Gastroesophageal sphincter (tissue), 4 donors: Measurements from ENCODE around the gene ADAMTSL2. TPM values are rescaled to one million over a fixed set of nuclear protein-coding genes. Genes with fewer than 3 reads are reported as not detected.

Experiments used
- ATAC-seq: fragments of 150-250 bp; one replicate; pipeline ENCODE4 v1.9.1; 2016; ENCODE audit warnings: mild to moderate bottlenecking, moderate library complexity
- H3K27ac ChIP-seq, 4 donors: fragments of 200-600 bp; sonication (generic) in 3 of 4; 1 replicate in 3 of 4; 2 replicates in 1 of 4; pipeline ENCODE4 v1.5.1; 2016 to 2019
- H3K27me3 ChIP-seq: fragments of 200-600 bp; sonication (generic); one replicate; pipeline ENCODE4 v1.5.1; 2019
- H3K36me3 ChIP-seq, 2 donors: fragments of 200-600 bp; sonication (generic); one replicate each; pipeline ENCODE4 v1.5.1; 2019; ENCODE audit warnings: control low read depth in 1 of 2
- H3K4me1 ChIP-seq, 3 donors: fragments of 200-600 bp; sonication (generic); 1 replicate in 2 of 3; 2 replicates in 1 of 3; pipeline ENCODE4 v1.5.1; 2016 to 2019; ENCODE audit warnings: control low read depth in 2 of 3
- H3K4me3 ChIP-seq, 2 donors: fragments of 200-600 bp; sonication (generic); one replicate each; pipeline ENCODE4 v1.5.1; 2019; ENCODE audit warnings: mild to moderate bottlenecking in 1 of 2, moderate library complexity in 1 of 2
- H3K9me3 ChIP-seq, 3 donors: fragments of 200-600 bp; sonication (generic); one replicate each; pipeline ENCODE4 v1.5.1; 2017 to 2019; ENCODE audit warnings: control low read depth in 2 of 3
- EP300 ChIP-seq: sonication (generic); formaldehyde crosslinking; IDR thresholded peaks from one replicate; pipeline ENCODE4 v1.6.1; 2017; ENCODE audit warnings: antibody characterized with exemption, mild to moderate bottlenecking
- POLR2A ChIP-seq, 2 donors: fragments of 450-650 bp; IDR thresholded peaks; one replicate each; pipeline ENCODE4 v1.6.1; 2017; ENCODE audit warnings: antibody characterized with exemption in 2 of 2, mild to moderate bottlenecking in 2 of 2, moderate library complexity in 1 of 2
- POLR2AphosphoS5 ChIP-seq: sonication (generic); formaldehyde crosslinking; IDR thresholded peaks from one replicate; pipeline ENCODE4 v1.6.1; 2017; ENCODE audit warnings: antibody characterized with exemption
- WGBS, 2 donors: methylation state at CpG; one replicate each; pipeline ENCODE4 v1.1.5; 2018; ENCODE audit warnings: low coverage in 1 of 2; 5-methylcytosine and 5-hydroxymethylcytosine counted together
- total RNA-seq, 4 donors: library from RNA; depleted of rRNA; stranded (reverse); fragments of >200 nt; gene quantifications; one replicate each; pipeline ENCODE4 v1.1.0, GENCODE V29; 2016
- TF ChIP-seq, protein P1 (sequence below), 4 experiments: fragments of 200-600 bp in 2 of 4; fragments of 450-650 bp in 2 of 4; sonication (generic) in 1 of 4; IDR thresholded peaks; one replicate each; pipeline ENCODE4 v1.5.1; 2017 to 2019; ENCODE audit warnings: antibody characterized with exemption in 4 of 4, mild to moderate bottlenecking in 2 of 4, moderate library complexity in 2 of 4

ADAMTSL2 gene
- total RNA-seq, 4 donors from 2014 or later, result 2.0 to 5.8 (median 3.1) TPM

DNA sequence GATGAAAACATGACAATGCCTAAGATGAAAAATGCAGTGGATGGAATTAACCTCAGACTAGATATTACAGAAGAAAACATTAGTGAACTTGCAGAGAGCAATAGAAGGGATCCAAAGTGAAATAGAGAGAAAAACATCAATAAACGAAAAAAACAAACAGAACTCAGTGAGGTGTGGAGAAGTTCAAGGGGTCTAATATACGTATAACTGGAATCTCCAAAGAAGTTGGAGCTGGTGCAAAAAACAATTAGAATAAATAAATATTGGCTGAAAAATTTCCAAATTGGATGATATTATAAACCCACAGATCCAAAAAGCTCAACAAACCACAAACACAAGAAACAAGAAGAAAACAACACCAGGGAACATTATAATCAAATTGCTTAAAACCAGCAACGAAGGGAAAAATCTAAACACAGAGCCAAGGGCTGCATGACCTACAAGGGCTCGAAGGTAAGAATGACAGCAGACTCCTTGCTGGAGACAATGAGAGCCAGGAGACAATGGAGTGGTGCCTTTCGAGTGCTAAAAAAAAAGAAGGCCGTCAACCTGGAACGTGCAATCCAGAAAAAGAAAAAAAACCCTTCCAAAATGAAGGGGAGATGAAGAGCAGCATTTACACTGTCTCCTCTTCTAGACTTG is 62.9 kb downstream of the ADAMTSL2 start:
- Histone ChIP-seq H3K27me3 (peaks cover 46% of the 10 kb centered on the region), H3K36me3 (no peaks in the 10 kb centered on the region), H3K4me3 (no peak overlapping the region), H3K27ac (no peak overlapping the region), H3K4me1 (no peaks in the 10 kb centered on the region), H3K9me3 (peaks cover 0 to 31% (median 0%) of the 10 kb centered on the region in 3 donors)
- TF ChIP-seq EP300 (no peak), POLR2AphosphoS5 (no peak), POLR2A (IDR thresholded peaks at IDR 0.05) (no peak)
- 63 to 85% methylated on average over 7 of the region's 7 CpGs for WGBS, 2 donors
- ATAC-seq, result no peak

GRCh38 chr9:133598978-133599377 is 64.5 kb downstream of the ADAMTSL2 start:
- H3K27ac ChIP-seq, result no peak overlapping the region
- H3K36me3 ChIP-seq, result no peaks in the 10 kb centered on the region
- no peaks in the 10 kb centered on the region for H3K4me1 ChIP-seq
- TF ChIP-seq, protein P1, sequence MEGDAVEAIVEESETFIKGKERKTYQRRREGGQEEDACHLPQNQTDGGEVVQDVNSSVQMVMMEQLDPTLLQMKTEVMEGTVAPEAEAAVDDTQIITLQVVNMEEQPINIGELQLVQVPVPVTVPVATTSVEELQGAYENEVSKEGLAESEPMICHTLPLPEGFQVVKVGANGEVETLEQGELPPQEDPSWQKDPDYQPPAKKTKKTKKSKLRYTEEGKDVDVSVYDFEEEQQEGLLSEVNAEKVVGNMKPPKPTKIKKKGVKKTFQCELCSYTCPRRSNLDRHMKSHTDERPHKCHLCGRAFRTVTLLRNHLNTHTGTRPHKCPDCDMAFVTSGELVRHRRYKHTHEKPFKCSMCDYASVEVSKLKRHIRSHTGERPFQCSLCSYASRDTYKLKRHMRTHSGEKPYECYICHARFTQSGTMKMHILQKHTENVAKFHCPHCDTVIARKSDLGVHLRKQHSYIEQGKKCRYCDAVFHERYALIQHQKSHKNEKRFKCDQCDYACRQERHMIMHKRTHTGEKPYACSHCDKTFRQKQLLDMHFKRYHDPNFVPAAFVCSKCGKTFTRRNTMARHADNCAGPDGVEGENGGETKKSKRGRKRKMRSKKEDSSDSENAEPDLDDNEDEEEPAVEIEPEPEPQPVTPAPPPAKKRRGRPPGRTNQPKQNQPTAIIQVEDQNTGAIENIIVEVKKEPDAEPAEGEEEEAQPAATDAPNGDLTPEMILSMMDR (IDR thresholded peaks at IDR 0.05), result no peak
- peaks cover 0 to 31% (median 0%) of the 10 kb centered on the region in 3 donors for H3K9me3 ChIP-seq
- no peak overlapping the region for H3K4me3 ChIP-seq
- no peak for ATAC-seq
- 71 to 90% methylated on average over 4 to 5 of the region's 7 CpGs for WGBS, 2 donors
- peaks cover 53% of the 10 kb centered on the region for H3K27me3 ChIP-seq

GRCh38 chr9:133599470-133600173 is 65.1 kb downstream of the ADAMTSL2 start:
- H3K9me3 ChIP-seq, result peaks cover 0 to 31% (median 0%) of the 10 kb centered on the region in 3 donors
- no peak overlapping the region for H3K27ac ChIP-seq
- ATAC-seq, result no peak
- H3K36me3 ChIP-seq, result no peaks in the 10 kb centered on the region
- WGBS, 2 donors, result 90 to 91% methylated on average over 4 to 5 of the region's 6 CpGs
- no peaks in the 10 kb centered on the region for H3K4me1 ChIP-seq
- H3K4me3 ChIP-seq, result no peak overlapping the region
- H3K27me3 ChIP-seq, result peaks cover 53% of the 10 kb centered on the region
- TF ChIP-seq, protein P1 (IDR thresholded peaks at IDR 0.05), result no peak
- TF ChIP-seq POLR2AphosphoS5 (no peak), POLR2A (IDR thresholded peaks at IDR 0.05) (no peak), EP300 (no peak)

GRCh38 chr9:133600739-133601138 is 66.2 kb downstream of the ADAMTSL2 start:
- WGBS, 2 donors, result 47 to 67% methylated on average over 2 to 7 of the region's 7 CpGs
- H3K36me3 ChIP-seq, result no peaks in the 10 kb centered on the region
- no peaks in the 10 kb centered on the region for H3K4me1 ChIP-seq
- ATAC-seq, result no peak
- TF ChIP-seq EP300, result no peak
- no peak for TF ChIP-seq POLR2AphosphoS5
- TF ChIP-seq, protein P1 (IDR thresholded peaks at IDR 0.05), result no peak
- TF ChIP-seq POLR2A (IDR thresholded peaks at IDR 0.05), result no peak
- no peak overlapping the region for H3K4me3 ChIP-seq
- peaks cover 0 to 31% (median 0%) of the 10 kb centered on the region in 3 donors for H3K9me3 ChIP-seq
- no peak overlapping the region for H3K27ac ChIP-seq
- H3K27me3 ChIP-seq, result peaks cover 53% of the 10 kb centered on the region

GRCh38 chr9:133601746-133602145 is 67.2 kb downstream of the ADAMTSL2 start:
- peaks cover 61% of the 10 kb centered on the region for H3K27me3 ChIP-seq
- ATAC-seq, result no peak
- 76 to 84% methylated on average over 4 to 8 of the region's 10 CpGs for WGBS, 2 donors

More at GRCh38 chr9:133601746-133602145, 67.2 kb downstream of the ADAMTSL2 start:
- H3K9me3 ChIP-seq, result peaks cover 0 to 26% (median 0%) of the 10 kb centered on the region in 3 donors
- no peak overlapping the region for H3K4me3 ChIP-seq
- H3K4me1 ChIP-seq, result no peaks in the 10 kb centered on the region
- no peak for TF ChIP-seq POLR2AphosphoS5
- no peak for TF ChIP-seq POLR2A (IDR thresholded peaks at IDR 0.05)
- TF ChIP-seq, protein P1 (IDR thresholded peaks at IDR 0.05), result no peak
- TF ChIP-seq EP300, result no peak
- H3K36me3 ChIP-seq, result no peaks in the 10 kb centered on the region
- H3K27ac ChIP-seq, result no peak overlapping the region
